ENCODE measurements around the gene MARCHF9. TPM values are rescaled to one million over a fixed set of nuclear protein-coding genes. Genes with fewer than 3 reads are reported as not detected.

MARCHF9 gene
- total RNA-seq, 2 experiments from 2014 or later = 18.2 to 19.2 TPM

DNA sequence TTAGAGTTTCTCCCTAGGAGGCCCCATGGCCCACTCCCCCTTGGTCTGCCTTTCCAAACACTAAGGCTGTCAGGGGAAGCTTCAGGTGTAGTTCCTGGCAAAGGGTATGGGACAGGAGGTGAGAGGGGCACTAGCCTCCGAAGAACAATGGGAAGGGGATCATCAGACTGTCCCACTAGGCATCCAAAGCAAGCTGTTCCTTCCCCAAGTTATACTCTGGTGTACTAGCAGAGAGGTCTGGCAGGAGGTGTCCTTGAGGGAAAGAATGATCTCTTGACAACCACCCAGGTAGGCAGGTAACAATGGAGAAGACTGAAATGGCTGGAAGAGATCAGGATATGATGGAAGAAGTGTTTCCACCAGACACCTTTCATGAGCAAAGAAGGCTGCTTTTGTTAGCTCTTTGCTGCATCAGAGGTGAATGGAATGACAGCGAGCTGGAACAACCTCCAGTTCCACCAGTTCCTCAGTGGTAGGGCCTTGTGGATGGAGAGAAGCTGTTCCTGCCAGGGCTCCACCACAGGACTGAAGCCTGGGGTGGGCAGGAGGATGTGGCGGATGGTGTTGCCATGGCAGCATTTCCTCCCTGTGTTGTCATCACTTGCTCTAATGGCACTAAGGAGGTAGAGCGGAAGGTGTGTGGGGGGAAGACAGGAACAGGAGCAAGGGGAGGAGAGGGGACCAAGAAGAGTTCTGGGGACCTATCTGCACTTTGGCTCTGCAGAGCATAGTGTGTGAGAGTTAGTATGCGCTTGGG is 14.1 kb upstream of the MARCHF9 start:
- Mint-ChIP-seq H3K9me3 (no peaks in the 10 kb centered on the region), H3K4me3 (peak overlapping the region; percentile 94), H3K4me1 (peaks cover 55% of the 10 kb centered on the region), H3K36me3 (peaks cover 10% of the 10 kb centered on the region), H3K27ac (peak overlapping the region; percentile 87), H3K27me3 (no peaks in the 10 kb centered on the region)
- DNase-seq = peak; percentile 79

DNA sequence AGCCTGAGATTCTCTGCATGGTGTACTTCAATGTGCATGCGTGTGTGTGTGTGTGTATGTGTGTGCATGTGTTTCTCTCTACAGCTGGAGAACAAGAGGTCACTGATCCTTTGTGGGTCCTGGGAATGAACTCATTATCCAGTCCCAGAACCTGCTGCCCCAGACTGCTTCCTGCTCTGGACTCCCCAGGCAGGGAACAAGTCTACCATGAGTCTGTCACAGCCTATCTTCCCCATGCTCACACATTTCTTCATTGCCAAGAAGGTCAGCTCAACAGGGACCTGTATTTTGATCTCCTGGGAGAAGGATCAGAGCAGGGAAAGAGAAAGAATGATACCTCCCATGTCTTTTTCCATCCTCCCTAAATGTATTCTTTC is 13.5 kb upstream of the MARCHF9 start:
- H3K36me3 Mint-ChIP-seq = peaks cover 13% of the 10 kb centered on the region
- H3K4me3 Mint-ChIP-seq = peak overlapping the region; percentile 94
- peaks cover 58% of the 10 kb centered on the region for H3K4me1 Mint-ChIP-seq
- H3K9me3 Mint-ChIP-seq = no peaks in the 10 kb centered on the region
- DNase-seq = no peak
- H3K27ac Mint-ChIP-seq = peak overlapping the region; percentile 87
- H3K27me3 Mint-ChIP-seq = no peaks in the 10 kb centered on the region

DNA sequence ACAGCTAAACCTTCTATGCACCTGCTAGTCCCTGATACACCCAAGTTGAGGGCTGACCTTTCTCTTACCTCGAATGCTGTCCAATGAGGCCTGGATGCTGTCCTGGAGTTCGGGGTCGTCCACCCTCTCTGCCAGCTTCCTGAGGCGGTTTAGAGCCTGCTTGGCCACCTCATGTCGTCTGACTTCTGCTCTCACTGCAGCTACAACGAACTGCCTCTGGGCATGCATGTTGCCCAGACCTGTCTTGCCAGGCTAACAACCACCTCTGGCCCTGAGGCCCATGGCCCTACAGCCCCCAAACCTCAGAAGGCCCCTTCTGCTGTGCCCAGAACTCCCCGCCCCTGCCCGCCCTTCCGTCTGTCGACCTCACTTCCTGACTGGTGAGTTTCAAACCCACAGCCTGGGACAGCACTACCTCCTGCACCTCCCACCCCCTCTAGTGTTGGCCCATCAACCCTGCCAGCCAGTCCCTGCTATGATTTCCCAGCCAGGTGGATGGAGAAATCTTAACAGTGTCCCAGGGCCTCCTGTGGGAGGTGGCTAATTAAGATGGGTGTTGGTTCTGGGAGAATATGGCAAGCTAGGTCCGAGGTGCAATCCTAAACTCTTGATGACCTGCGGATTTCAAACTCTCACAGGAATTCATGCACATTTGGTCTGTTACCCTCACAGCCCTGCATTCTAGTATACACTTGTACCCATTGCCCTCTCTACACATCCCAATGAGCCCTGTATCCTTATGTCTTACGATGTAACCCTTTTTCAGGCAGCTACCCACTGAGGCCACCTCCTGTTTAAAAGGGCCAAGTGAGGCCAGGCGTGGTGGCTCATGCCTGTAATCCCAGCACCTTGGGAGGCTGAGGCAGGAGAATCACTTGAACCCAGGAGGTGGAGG is 12.8 kb upstream of the MARCHF9 start:
- H3K27me3 Mint-ChIP-seq = no peaks in the 10 kb centered on the region

DNA sequence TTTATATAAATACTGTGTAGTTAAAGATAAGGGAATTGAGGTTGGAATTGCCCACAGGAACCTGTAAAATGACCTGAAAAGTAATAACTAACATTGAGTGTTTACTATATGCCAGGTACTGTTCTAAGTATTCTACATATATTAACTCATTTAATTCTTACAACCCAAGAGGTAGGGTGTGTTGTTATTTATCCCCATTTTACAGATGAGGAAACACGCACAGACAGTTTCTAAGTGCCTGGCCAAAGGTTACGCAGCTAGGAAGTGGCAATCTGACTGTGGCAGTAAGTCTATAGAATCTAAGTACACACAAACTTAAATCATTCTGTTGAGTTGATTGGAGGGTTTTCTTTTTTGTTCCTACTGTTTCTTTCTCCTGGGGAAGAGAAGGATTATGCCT is 11.1 kb upstream of the MARCHF9 start:
- Mint-ChIP-seq H3K27me3 (no peaks in the 10 kb centered on the region), H3K4me3 (peak overlapping the region; percentile 90), H3K4me1 (peaks cover 60% of the 10 kb centered on the region)

More for the DNA sequence above, 12.8 kb upstream of the MARCHF9 start:
- Mint-ChIP-seq H3K27ac (peak overlapping the region; percentile 87), H3K4me3 (peak overlapping the region; percentile 94), H3K9me3 (no peaks in the 10 kb centered on the region), H3K4me1 (peaks cover 54% of the 10 kb centered on the region), H3K36me3 (peaks cover 11% of the 10 kb centered on the region)
- DNase-seq = peak; percentile 77

DNA sequence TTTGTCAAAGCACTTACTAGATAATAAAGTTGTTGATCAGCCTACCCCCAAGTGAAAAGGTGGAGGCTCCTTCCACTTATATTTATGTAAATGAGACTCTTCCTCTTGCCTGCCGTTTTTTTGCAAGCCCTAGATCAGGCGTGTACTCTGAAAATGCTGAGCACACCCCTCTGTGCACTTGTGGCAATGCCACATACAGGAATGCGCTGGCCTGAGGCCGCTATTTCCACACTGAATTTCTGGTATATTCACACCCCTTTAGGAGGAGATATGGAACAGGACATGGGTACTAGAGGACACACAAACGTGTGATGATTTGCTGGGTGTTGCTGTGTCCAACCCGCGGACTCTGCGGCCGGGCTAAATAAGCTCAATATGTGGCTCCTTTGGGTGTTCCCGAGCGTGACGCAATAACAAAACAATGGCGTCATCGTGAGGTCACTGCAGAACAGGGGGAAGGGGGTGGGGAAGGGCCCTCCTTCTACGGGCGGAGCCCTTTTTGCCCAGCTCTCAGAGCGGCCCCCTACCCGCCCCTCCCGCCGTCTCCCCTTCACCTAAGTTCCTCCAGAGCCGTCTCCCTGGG is 10.6 kb upstream of the MARCHF9 start:
- no peaks in the 10 kb centered on the region for H3K27me3 Mint-ChIP-seq
- H3K4me1 Mint-ChIP-seq = peaks cover 59% of the 10 kb centered on the region
- no peaks in the 10 kb centered on the region for H3K9me3 Mint-ChIP-seq

More for the DNA sequence above, 11.1 kb upstream of the MARCHF9 start:
- no peaks in the 10 kb centered on the region for H3K9me3 Mint-ChIP-seq
- peak overlapping the region; percentile 95 for H3K27ac Mint-ChIP-seq
- H3K36me3 Mint-ChIP-seq = peaks cover 21% of the 10 kb centered on the region
- DNase-seq = no peak

DNA sequence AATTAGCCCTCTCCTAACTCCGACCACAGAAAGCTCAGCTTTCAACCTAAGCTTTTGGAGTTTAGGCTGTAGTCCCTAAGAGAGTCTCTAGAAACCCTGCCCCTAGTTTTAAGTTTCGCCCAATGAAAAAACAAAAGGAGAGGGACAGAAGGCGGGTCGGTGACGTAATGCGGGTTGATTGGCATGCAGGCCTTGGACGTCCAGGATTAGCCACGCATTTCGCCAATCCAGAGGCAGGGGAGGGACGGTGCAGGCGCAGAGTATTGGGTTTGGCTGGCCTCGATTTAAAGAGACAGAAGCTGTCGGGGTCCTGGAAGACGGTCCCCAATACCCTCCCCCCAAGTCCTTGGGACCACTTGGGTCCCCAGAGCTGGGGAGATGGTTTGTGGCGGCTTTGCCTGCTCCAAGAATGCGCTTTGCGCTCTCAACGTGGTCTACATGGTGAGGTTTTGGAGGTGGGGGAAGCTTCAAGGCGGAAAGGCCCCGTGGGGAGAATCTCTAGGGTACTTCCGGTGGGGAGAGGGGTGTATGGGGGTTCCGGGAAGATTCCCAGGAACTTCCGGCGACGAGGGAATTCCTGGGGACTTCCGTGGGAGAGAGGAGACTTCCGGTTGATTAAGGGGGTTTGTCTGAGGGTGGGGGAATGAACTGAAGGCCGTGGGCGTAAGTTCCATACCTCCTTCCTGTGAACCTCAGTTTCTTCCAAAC is 10.0 kb upstream of the MARCHF9 start, which contains the start of gene TSPAN31:
TSPAN31 (plus strand) TSS at position 263 of the 708 bp plus-strand sequence; CDS start at position 379, 116 bp downstream.
- H3K9me3 Mint-ChIP-seq = no peaks in the 10 kb centered on the region
- H3K4me3 Mint-ChIP-seq = peak within 1 kb of the TSS; percentile 90
- no peaks in the 10 kb centered on the region for H3K27me3 Mint-ChIP-seq
- H3K27ac Mint-ChIP-seq = peak within 1 kb of the TSS; percentile 95
- H3K4me1 Mint-ChIP-seq = peaks cover 53% of the 10 kb centered on the region
- peak; percentile 92 for DNase-seq
- peaks cover 27% of the 10 kb centered on the region for H3K36me3 Mint-ChIP-seq

More for the DNA sequence above, 10.6 kb upstream of the MARCHF9 start:
- peak overlapping the region; percentile 90 for H3K4me3 Mint-ChIP-seq
- peak; percentile 70 for DNase-seq
- H3K27ac Mint-ChIP-seq = peak overlapping the region; percentile 95
- H3K36me3 Mint-ChIP-seq = peaks cover 26% of the 10 kb centered on the region

DNA sequence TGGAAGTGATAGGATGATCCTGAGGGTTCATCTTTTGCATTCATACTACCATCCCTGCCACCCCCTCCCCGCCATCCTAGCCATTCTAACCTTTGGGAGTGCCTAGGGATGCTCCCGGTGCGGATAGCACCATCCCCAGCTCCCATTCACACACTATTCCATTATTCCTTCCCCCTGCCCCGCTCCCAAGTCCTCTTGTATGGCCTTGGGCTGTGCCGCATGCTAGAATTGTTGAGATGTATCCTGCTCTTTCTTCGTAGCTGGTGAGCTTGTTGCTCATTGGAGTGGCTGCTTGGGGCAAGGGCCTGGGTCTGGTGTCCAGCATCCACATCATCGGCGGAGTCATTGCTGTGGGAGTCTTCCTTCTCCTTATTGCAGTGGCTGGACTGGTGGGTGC is 9.4 kb upstream of the MARCHF9 start:
- Mint-ChIP-seq H3K4me3 (peak overlapping the region; percentile 90), H3K27me3 (no peaks in the 10 kb centered on the region), H3K27ac (peak overlapping the region; percentile 95), H3K36me3 (peaks cover 31% of the 10 kb centered on the region), H3K4me1 (peaks cover 55% of the 10 kb centered on the region), H3K9me3 (no peaks in the 10 kb centered on the region)
- no peak for DNase-seq

DNA sequence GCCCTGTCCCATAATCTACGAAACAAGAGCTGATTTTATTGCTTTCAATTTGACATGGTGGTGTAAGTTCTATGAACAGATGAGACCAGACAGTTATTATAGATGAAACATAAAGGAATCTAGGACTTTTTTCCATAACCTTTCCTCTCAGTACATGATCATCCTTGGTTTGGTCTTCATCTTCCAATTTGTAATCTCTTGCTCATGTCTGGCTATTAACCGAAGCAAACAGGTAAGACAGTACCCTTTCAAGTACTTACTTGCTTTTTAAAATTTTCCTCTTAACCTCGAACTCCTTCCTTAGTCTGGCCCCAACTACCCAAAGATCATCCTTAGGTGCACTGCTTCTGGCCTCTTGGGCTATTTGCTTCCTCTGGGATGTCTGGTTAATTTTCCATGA is 8.9 kb upstream of the MARCHF9 start:
- Mint-ChIP-seq H3K4me1 (peaks cover 54% of the 10 kb centered on the region), H3K36me3 (peaks cover 37% of the 10 kb centered on the region), H3K9me3 (no peaks in the 10 kb centered on the region), H3K4me3 (peak overlapping the region; percentile 90), H3K27me3 (no peaks in the 10 kb centered on the region), H3K27ac (peak overlapping the region; percentile 95)
- no peak for DNase-seq

DNA sequence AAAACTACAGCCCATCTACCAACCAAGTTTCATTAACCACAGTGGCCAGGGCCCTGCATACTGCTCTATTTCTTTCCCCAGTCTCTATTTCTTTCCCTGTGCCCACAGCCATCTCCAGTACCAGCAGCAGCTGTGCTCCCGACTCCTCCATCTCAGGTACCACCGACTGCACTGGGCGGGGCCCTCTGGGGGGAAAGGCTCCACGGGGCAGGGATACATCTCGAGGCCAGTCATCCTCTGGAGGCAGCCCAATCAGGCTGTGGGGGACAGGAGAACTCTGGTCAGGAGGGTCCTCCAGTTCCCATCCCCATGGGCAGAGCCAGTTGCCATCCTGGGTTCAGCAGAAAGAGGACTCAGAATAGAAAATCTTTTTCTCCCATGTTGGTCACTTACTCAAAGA is 5.8 kb upstream of the MARCHF9 start:
- Mint-ChIP-seq H3K36me3 (peaks cover 48% of the 10 kb centered on the region), H3K9me3 (no peaks in the 10 kb centered on the region), H3K27ac (peak overlapping the region; percentile 60), H3K4me1 (peaks cover 61% of the 10 kb centered on the region), H3K4me3 (no peak overlapping the region), H3K27me3 (no peaks in the 10 kb centered on the region)
- no peak for DNase-seq

DNA sequence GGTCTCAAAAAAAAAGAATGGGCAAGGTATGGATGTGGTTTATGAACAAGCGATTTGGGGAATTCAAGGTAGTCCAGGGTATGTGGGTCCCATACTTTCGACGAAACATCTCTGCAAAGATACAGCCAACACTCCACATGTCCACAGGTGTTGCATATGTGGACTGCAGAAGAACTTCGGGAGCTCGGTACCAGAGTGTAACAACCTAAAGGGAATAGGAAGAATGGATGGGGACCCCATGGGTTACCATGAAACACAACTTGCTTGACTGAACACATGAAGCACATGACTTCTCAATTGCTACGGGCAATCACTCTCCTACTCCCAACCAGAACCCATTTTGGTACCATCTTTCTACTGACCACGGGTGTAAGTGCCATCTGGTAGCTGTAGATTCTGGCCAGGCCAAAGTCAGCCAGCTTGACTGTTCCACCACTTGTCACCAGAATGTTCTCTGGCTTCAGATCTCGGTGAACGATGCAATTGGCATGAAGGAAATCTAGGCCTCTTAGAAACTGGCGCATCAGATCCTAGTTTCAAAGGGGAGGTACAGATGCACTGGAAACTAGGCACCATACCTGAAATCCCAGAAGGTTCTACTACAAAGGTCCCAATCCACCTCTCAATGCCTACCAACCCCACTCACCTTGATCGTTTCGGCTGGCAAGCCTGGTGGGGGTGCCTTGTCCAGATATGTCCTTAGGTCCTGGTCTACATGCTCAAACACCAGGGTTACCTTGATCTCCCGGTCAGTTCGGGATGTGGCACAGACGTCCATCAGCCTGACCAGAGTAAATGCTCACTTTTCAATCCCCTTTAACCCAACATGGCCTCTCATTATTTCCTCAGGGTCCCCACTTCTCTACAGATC is 4.1 kb upstream of the MARCHF9 start:
- Mint-ChIP-seq H3K27ac (peak overlapping the region; percentile 100), H3K4me3 (peak overlapping the region; percentile 98), H3K27me3 (no peaks in the 10 kb centered on the region), H3K36me3 (peaks cover 43% of the 10 kb centered on the region), H3K9me3 (no peaks in the 10 kb centered on the region), H3K4me1 (peaks cover 52% of the 10 kb centered on the region)
- no peak for DNase-seq

DNA sequence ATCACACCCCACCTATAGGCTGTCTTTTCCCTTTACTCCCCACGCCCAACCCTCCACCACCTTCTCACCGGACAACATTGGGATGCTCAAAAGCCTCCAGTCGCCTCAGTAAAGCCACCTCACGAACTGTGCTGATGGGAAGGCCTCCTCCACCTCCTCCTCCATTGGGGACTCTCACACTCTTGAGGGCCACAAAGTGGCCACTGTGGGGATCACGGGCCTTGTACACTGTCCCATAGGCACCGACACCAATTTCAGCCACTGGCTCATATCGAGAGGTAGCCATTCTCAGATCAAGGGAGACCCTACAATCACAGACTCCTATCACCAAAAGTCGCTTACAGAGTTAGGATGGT is 3.5 kb upstream of the MARCHF9 start:
- H3K27me3 Mint-ChIP-seq = no peaks in the 10 kb centered on the region

DNA sequence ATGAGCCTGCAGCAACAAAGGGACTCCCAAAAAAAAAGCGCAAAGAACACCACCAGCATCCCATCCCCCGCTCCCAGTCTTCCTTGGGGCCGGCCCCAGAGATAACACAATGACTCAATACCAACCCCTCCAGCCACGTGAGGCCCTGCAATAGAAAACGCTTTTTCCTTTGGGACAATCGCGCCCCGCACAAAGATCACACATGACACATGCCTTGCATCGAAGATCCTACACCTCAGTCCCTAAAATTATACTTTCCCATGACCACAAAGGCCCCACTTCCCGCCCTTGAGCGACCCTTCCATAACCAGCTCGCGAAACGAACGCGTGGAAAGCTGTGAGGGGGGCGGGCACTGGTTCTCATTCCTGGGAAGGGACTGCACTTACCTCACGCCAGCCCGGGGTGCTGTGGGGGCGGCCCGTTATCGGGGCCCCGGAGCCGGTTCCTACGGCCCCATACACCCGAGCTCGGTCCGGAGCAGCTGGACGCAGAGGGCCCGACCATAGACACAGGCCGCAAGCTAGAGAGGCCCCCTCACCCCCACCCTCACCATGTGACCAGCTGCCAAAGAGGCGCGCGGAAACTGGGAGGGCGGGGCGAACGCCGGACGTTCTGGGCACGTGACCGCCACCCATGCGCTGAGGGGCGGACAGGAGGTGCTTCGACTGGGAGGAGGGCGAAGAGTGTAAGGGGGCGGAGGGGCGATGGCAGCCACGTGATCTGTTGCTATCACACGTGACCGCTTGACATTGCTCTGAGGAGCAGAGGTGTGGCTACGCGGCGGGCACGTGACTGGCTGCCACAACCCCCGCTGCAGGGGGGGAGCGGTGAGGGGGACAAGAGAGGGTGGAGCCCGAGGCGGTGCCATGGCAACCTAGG is 2.9 kb upstream of the MARCHF9 start, which contains the start of gene CDK4:
CDK4 (minus strand) TSS at position 523 of the 880 bp plus-strand sequence. CDS start 593 bp downstream, outside the sequence.
- H3K9me3 Mint-ChIP-seq = no peaks in the 10 kb centered on the region
- peak within 1 kb of the TSS; percentile 98 for H3K4me3 Mint-ChIP-seq
- H3K27me3 Mint-ChIP-seq = no peaks in the 10 kb centered on the region
- DNase-seq = peak; percentile 99
- peak within 1 kb of the TSS; percentile 100 for H3K27ac Mint-ChIP-seq
- peaks cover 57% of the 10 kb centered on the region for H3K4me1 Mint-ChIP-seq
- H3K36me3 Mint-ChIP-seq = peaks cover 42% of the 10 kb centered on the region

More for the DNA sequence above, 3.5 kb upstream of the MARCHF9 start:
- Mint-ChIP-seq H3K9me3 (no peaks in the 10 kb centered on the region), H3K4me3 (peak overlapping the region; percentile 98), H3K4me1 (peaks cover 52% of the 10 kb centered on the region), H3K27ac (peak overlapping the region; percentile 100), H3K36me3 (peaks cover 38% of the 10 kb centered on the region)
- DNase-seq = no peak

DNA sequence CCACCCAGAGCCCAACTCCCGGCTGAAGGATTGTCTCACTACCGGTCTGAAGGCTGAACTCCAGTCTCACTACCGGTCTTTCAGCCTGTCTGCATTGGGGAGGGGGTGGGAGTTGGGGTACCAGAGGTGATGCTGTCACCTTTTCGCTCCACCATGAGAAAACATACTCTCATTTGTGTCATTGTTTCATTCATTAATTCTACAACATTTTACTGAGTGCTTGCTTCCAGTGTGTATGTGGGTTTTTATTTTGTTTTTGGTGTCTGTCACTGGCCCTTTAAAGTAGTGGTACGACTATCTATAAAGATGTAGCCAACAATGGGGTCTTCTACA is 2.3 kb upstream of the MARCHF9 start:
- no peak for DNase-seq
- Mint-ChIP-seq H3K4me3 (peak overlapping the region; percentile 98), H3K27ac (peak overlapping the region; percentile 100), H3K36me3 (peaks cover 38% of the 10 kb centered on the region), H3K27me3 (no peaks in the 10 kb centered on the region), H3K9me3 (no peaks in the 10 kb centered on the region), H3K4me1 (peaks cover 54% of the 10 kb centered on the region)
